H9 (cell line): ENCODE measurements around the gene FOXC2. TPM values are rescaled to one million over a fixed set of nuclear protein-coding genes. Genes with fewer than 3 reads are reported as not detected.

Experiments used
- DNase-seq: peaks from one replicate; pipeline ENCODE4 v3.0.0-alpha.2; 2017
- H2AFZ ChIP-seq: one replicate; pipeline ENCODE4 v1.6.1; 2013; ENCODE audit warnings: mild to moderate bottlenecking, low read length, control low read depth, moderate library complexity
- H2AK5ac ChIP-seq: 2 replicates; pipeline ENCODE4 v1.6.1; 2013; ENCODE audit warnings: low read length, control low read depth, mixed read lengths; ENCODE audit not compliant: insufficient read length
- H2BK120ac ChIP-seq: one replicate; pipeline ENCODE4 v1.6.1; 2013; ENCODE audit warnings: low read depth, mild to moderate bottlenecking, low read length, control low read depth, inconsistent platforms; ENCODE audit not compliant: poor library complexity, severe bottlenecking
- H2BK12ac ChIP-seq: 2 replicates; pipeline ENCODE4 v1.6.1; 2013; ENCODE audit warnings: low read length, control low read depth, mixed read lengths, low read depth; ENCODE audit not compliant: insufficient read length
- H2BK15ac ChIP-seq: 2 replicates; pipeline ENCODE4 v1.6.1; 2013; ENCODE audit warnings: low read depth, low read length, control low read depth
- H2BK20ac ChIP-seq: one replicate; pipeline ENCODE4 v1.6.1; 2013; ENCODE audit warnings: low read depth, mild to moderate bottlenecking, low read length, control low read depth, inconsistent platforms; ENCODE audit not compliant: poor library complexity, severe bottlenecking
- H2BK5ac ChIP-seq: 2 replicates; pipeline ENCODE4 v1.6.1; 2013; ENCODE audit warnings: low read length, control low read depth, mixed read lengths; ENCODE audit not compliant: insufficient read length
- H3K14ac ChIP-seq: 2 replicates; pipeline ENCODE4 v1.6.1; 2013; ENCODE audit warnings: low read length, control low read depth; ENCODE audit not compliant: insufficient read depth
- H3K18ac ChIP-seq: 2 replicates; pipeline ENCODE4 v1.6.1; 2013; ENCODE audit warnings: low read depth, mild to moderate bottlenecking, mixed read lengths, low read length, control low read depth; ENCODE audit not compliant: insufficient read length
- H3K23ac ChIP-seq: 2 replicates; pipeline ENCODE4 v1.6.1; 2013; ENCODE audit warnings: low read length, control low read depth, mixed read lengths, low read depth; ENCODE audit not compliant: insufficient read length
- H3K23me2 ChIP-seq: 2 replicates; pipeline ENCODE4 v1.6.1; 2013; ENCODE audit warnings: low read depth, mild to moderate bottlenecking, mixed read lengths, low read length, control low read depth; ENCODE audit not compliant: insufficient read length, poor library complexity, severe bottlenecking
- H3K27ac ChIP-seq: 2 replicates; pipeline ENCODE4 v1.5.1; 2013; ENCODE audit warnings: low read length, control low read depth, mixed read lengths, low read depth; ENCODE audit not compliant: insufficient read length
- H3K27me3 ChIP-seq: 2 replicates; pipeline ENCODE4 v1.6.1; 2013; ENCODE audit warnings: low read length, control low read depth, inconsistent platforms; ENCODE audit not compliant: insufficient read depth
- H3K4ac ChIP-seq: 2 replicates; pipeline ENCODE4 v1.6.1; 2013; ENCODE audit warnings: low read depth, mild to moderate bottlenecking, control low read depth, inconsistent platforms, low read length, moderate library complexity
- H3K4me1 ChIP-seq: 2 replicates; pipeline ENCODE4 v1.6.1; 2013; ENCODE audit warnings: low read length, control low read depth, inconsistent platforms; ENCODE audit not compliant: insufficient read depth
- H3K4me2 ChIP-seq: 2 replicates; pipeline ENCODE4 v1.6.1; 2013; ENCODE audit warnings: low read length, control low read depth, mixed read lengths; ENCODE audit not compliant: insufficient read length, insufficient read depth
- H3K56ac ChIP-seq: 2 replicates; pipeline ENCODE4 v1.6.1; 2013; ENCODE audit warnings: low read depth, mild to moderate bottlenecking, mixed read lengths, low read length, control low read depth; ENCODE audit not compliant: insufficient read length
- H3K79me1 ChIP-seq: 2 replicates; pipeline ENCODE4 v1.6.1; 2013; ENCODE audit warnings: low read depth, mild to moderate bottlenecking, moderate library complexity, low read length, control low read depth, inconsistent platforms; ENCODE audit not compliant: insufficient read depth, poor library complexity, severe bottlenecking
- H3K79me2 ChIP-seq: 2 replicates; pipeline ENCODE4 v1.6.1; 2013; ENCODE audit warnings: low read length, control low read depth, inconsistent platforms; ENCODE audit not compliant: insufficient read depth
- H3K9ac ChIP-seq: 2 replicates; pipeline ENCODE4 v1.6.1; 2013; ENCODE audit warnings: low read length, control low read depth, mixed read lengths; ENCODE audit not compliant: insufficient read length; ENCODE audit errors: extremely low read depth
- H3K9me3 ChIP-seq: one replicate; pipeline ENCODE4 v1.6.1; 2013; ENCODE audit warnings: low read depth, low read length, inconsistent platforms; ENCODE audit not compliant: control insufficient read depth
- H3T11ph ChIP-seq: one replicate; pipeline ENCODE4 v1.6.1; 2013; ENCODE audit warnings: mild to moderate bottlenecking, low read length, control low read depth, inconsistent platforms
- H4K20me1 ChIP-seq: one replicate; pipeline ENCODE4 v1.6.1; 2013; ENCODE audit not compliant: control insufficient read depth, insufficient read length, insufficient read depth
- H4K5ac ChIP-seq: 2 replicates; pipeline ENCODE4 v1.6.1; 2013; ENCODE audit warnings: low read depth, mild to moderate bottlenecking, mixed read lengths, low read length, control low read depth; ENCODE audit not compliant: insufficient read length
- H4K8ac ChIP-seq: replicated peaks from 2 replicates; pipeline ENCODE4 v1.6.1; 2013; ENCODE audit warnings: low read length, control low read depth, mixed read lengths, low read depth; ENCODE audit not compliant: insufficient read length
- H4K91ac ChIP-seq: 2 replicates; pipeline ENCODE4 v1.6.1; 2013; ENCODE audit warnings: low read depth, mild to moderate bottlenecking, moderate library complexity, mixed read lengths, low read length, control low read depth; ENCODE audit not compliant: insufficient read length
- H3K27ac Mint-ChIP-seq, 3 experiments: 2 replicates in 2 of 3; 3 replicates in 1 of 3; pipeline ENCODE4 v1.8.0; 2020 to 2021; ENCODE audit warnings: mixed read lengths in 3 of 3, mild to moderate bottlenecking in 1 of 3, moderate library complexity in 1 of 3
- H3K27me3 Mint-ChIP-seq: 2 replicates; pipeline ENCODE4 v1.8.0; 2021; ENCODE audit warnings: low read depth, mild to moderate bottlenecking, moderate library complexity, mixed read lengths
- H3K36me3 Mint-ChIP-seq, 3 experiments: 2 replicates in 2 of 3; 3 replicates in 1 of 3; pipeline ENCODE4 v1.8.0; 2020 to 2021; ENCODE audit warnings: low read depth in 3 of 3, mixed read lengths in 3 of 3; ENCODE audit not compliant: insufficient read depth in 1 of 3
- H3K4me1 Mint-ChIP-seq, 2 experiments: 2 replicates each; pipeline ENCODE4 v1.8.0; 2020; ENCODE audit warnings: mixed read lengths in 2 of 2
- H3K4me3 Mint-ChIP-seq, 2 experiments: 2 replicates in 1 of 2; 3 replicates in 1 of 2; pipeline ENCODE4 v1.8.0; 2020 to 2021; ENCODE audit warnings: mild to moderate bottlenecking in 2 of 2, mixed read lengths in 2 of 2, moderate library complexity in 1 of 2
- H3K9me3 Mint-ChIP-seq, 2 experiments: 2 replicates in 1 of 2; 3 replicates in 1 of 2; pipeline ENCODE4 v1.8.0; 2020; ENCODE audit warnings: mild to moderate bottlenecking in 2 of 2, mixed read lengths in 2 of 2, moderate library complexity in 1 of 2
- CTCF ChIP-seq: fragments of 200-600 bp; sonication (generic); conservative IDR thresholded peaks from 3 replicates; pipeline ENCODE4 v1.8.0; 2021; ENCODE audit warnings: antibody characterized with exemption, mild to moderate bottlenecking
- WGBS: extraction: QIAGEN DNeasy Blood & Tissue Kit; methylation state at CpG from one replicate; pipeline ENCODE4 v1.1.7; 2013; ENCODE audit warnings: missing lambda C conversion rate, low lambda C conversion rate, mixed read lengths; ENCODE audit not compliant: insufficient read length; ENCODE audit errors: extremely low coverage; 5-methylcytosine and 5-hydroxymethylcytosine counted together
- total RNA-seq: library from RNA; stranded (reverse); gene quantifications from 2 replicates; pipeline ENCODE4 v1.2.1, GENCODE V29; 2021

Gene FOXC2
- total RNA-seq, 1 experiment from 2014 or later: not detected

GRCh38 chr16:86573215-86573614, 6.6 kb downstream of the FOXC2 start:
- WGBS: no CpG with 5 or more reads among the region's 8 CpGs
- Histone ChIP-seq H3K23me2 (peaks cover 9% of the 10 kb centered on the region), H3K9me3 (no peaks in the 10 kb centered on the region), H2AFZ (no peak overlapping the region), H4K8ac (no peak overlapping the region), H4K91ac (no peak overlapping the region), H2BK12ac (no peak overlapping the region), H3K79me1 (no peaks in the 10 kb centered on the region), H4K20me1 (no peaks in the 10 kb centered on the region), H3T11ph (no peak overlapping the region), H3K27ac (no peak overlapping the region), H3K23ac (no peak overlapping the region), H2BK120ac (no peak overlapping the region), H3K9ac (no peak overlapping the region), H4K5ac (no peak overlapping the region), H2AK5ac (no peak overlapping the region), H3K27me3 (peaks cover 85% of the 10 kb centered on the region), H2BK20ac (no peak overlapping the region), H3K4me1 (peaks cover 14% of the 10 kb centered on the region; the same call in 1 of the 2 replicates), H3K18ac (no peak overlapping the region), H2BK5ac (no peak overlapping the region), H2BK15ac (no peak overlapping the region), H3K56ac (no peak overlapping the region), H3K79me2 (no peaks in the 10 kb centered on the region), H3K14ac (no peak overlapping the region), H3K4ac (no peak overlapping the region), H3K4me2 (peak overlapping the region; percentile 20)
- peaks cover 3 to 5% of the 10 kb centered on the region in 2 experiments; a peak in 4 of 5 replicates for H3K9me3 Mint-ChIP-seq
- peaks cover 0 to 1% (median 0%) of the 10 kb centered on the region in 3 experiments; a peak in 2 of 7 replicates for H3K36me3 Mint-ChIP-seq
- H3K27me3 Mint-ChIP-seq: peaks cover 99% of the 10 kb centered on the region
- peaks cover 41 to 52% of the 10 kb centered on the region in 2 experiments for H3K4me1 Mint-ChIP-seq
- H3K27ac Mint-ChIP-seq: no peak overlapping the region
- DNase-seq: peak; percentile 73
- no peak for TF ChIP-seq CTCF
- H3K4me3 Mint-ChIP-seq: peak overlapping the region in 1 of 2 experiments; percentile 64; a peak in 2 of 5 replicates
